T-helper 1 cell treated with Interleukin-12 subunit alpha and Interleukin-12 subunit beta and Interleukin-4 antibody, amounts not matched to agents 30 μg/mL and 1 μg/mL, for 36 hours (primary cell): ENCODE results near the gene IFNLR1.

Experiments
- H3K27ac Mint-ChIP-seq: one replicate; pipeline ENCODE4 v1.8.0; 2021; ENCODE audit warnings: mild to moderate bottlenecking, mixed read lengths
- H3K27me3 Mint-ChIP-seq: one replicate; pipeline ENCODE4 v1.8.0; 2021; ENCODE audit warnings: low read depth, mixed read lengths
- H3K36me3 Mint-ChIP-seq: one replicate; pipeline ENCODE4 v1.8.0; 2021; ENCODE audit warnings: low read depth, mixed read lengths
- H3K4me1 Mint-ChIP-seq: one replicate; pipeline ENCODE4 v1.8.0; 2021; ENCODE audit warnings: low read depth, mixed read lengths
- H3K4me3 Mint-ChIP-seq: one replicate; pipeline ENCODE4 v1.8.0; 2021; ENCODE audit warnings: mild to moderate bottlenecking, moderate library complexity, mixed read lengths
- H3K9me3 Mint-ChIP-seq: one replicate; pipeline ENCODE4 v1.8.0; 2021; ENCODE audit warnings: mixed read lengths

IFNLR1 gene

DNA sequence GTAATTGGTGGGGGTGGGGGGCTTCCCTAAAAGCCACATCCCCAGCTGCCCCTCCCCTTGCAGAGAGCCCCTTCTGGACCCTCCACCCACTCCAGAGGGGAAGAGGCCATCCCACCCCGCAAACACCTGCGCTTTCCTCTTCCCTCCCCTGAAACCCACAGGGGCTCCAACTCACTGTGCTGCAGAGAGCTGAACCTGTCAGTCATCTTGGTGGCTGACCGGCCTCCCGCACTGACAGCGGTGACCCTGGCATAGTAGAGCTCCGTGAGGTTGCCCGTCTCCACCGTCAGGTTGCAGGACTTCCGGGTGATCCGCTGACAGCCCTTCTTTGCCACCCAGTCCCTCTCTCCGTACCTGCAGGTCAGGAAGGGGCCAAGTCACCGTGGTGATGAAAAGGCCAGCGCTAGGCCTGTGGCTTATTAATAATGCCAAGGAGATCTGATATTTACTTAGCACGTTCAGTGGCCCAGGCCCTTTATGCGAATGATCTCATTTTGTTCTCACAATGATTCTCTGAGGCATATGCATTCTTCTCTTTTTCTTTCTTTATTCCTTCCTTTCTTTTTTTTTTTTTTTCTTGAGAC is 50.0 kb downstream of the IFNLR1 start:
- peaks cover 4% of the 10 kb centered on the region for H3K9me3 Mint-ChIP-seq
- H3K4me3 Mint-ChIP-seq, result no peak overlapping the region
- H3K27me3 Mint-ChIP-seq, result peaks cover 4% of the 10 kb centered on the region
- H3K27ac Mint-ChIP-seq, result no peak overlapping the region
- peaks cover 2% of the 10 kb centered on the region for H3K4me1 Mint-ChIP-seq
- no peaks in the 10 kb centered on the region for H3K36me3 Mint-ChIP-seq

GRCh38 chr1:24134376-24134775 is 52.7 kb downstream of the IFNLR1 start:
- peaks cover 13% of the 10 kb centered on the region for H3K9me3 Mint-ChIP-seq
- no peak overlapping the region for H3K4me3 Mint-ChIP-seq
- H3K36me3 Mint-ChIP-seq, result no peaks in the 10 kb centered on the region
- peaks cover 2% of the 10 kb centered on the region for H3K4me1 Mint-ChIP-seq
- peaks cover 6% of the 10 kb centered on the region for H3K27me3 Mint-ChIP-seq
- no peak overlapping the region for H3K27ac Mint-ChIP-seq

GRCh38 chr1:24133819-24134218 is 53.3 kb downstream of the IFNLR1 start:
- peaks cover 6% of the 10 kb centered on the region for H3K27me3 Mint-ChIP-seq
- no peak overlapping the region for H3K27ac Mint-ChIP-seq
- H3K4me3 Mint-ChIP-seq, result no peak overlapping the region
- H3K9me3 Mint-ChIP-seq, result peaks cover 13% of the 10 kb centered on the region
- H3K4me1 Mint-ChIP-seq, result no peaks in the 10 kb centered on the region
- no peaks in the 10 kb centered on the region for H3K36me3 Mint-ChIP-seq

DNA sequence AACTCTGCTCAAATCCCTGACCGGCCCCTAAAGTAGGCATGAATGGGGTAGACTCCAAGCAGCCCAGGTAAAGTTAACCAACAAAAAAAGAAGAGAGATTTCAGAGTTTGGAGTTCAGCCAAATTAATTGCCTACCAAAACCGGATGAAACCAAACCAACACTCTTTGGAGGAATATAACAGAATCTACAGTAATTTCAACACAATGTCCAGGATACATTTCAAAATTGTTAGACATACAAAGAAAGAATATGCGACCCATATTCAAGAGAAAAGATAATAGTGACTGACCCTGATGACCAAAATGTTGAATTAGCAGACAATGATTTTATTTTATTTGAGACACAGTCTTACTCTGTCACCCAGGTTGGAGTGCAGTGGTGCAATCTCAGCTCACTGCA is 56.7 kb downstream of the IFNLR1 start:
- peaks cover 6% of the 10 kb centered on the region for H3K27me3 Mint-ChIP-seq
- no peaks in the 10 kb centered on the region for H3K36me3 Mint-ChIP-seq
- no peaks in the 10 kb centered on the region for H3K4me1 Mint-ChIP-seq
- peaks cover 13% of the 10 kb centered on the region for H3K9me3 Mint-ChIP-seq
- H3K27ac Mint-ChIP-seq, result no peak overlapping the region
- no peak overlapping the region for H3K4me3 Mint-ChIP-seq

- H3K27me3 Mint-ChIP-seq, result peaks cover 6% of the 10 kb centered on the region
- no peaks in the 10 kb centered on the region for H3K36me3 Mint-ChIP-seq
- H3K4me3 Mint-ChIP-seq, result no peak overlapping the region
- no peak overlapping the region for H3K27ac Mint-ChIP-seq
- H3K9me3 Mint-ChIP-seq, result peaks cover 8% of the 10 kb centered on the region
- no peaks in the 10 kb centered on the region for H3K4me1 Mint-ChIP-seq
Observed at GRCh38 chr1:24127801-24128363, 59.2 kb downstream of the IFNLR1 start.

- no peaks in the 10 kb centered on the region for H3K36me3 Mint-ChIP-seq
Observed at GRCh38 chr1:24127134-24127800, 59.8 kb downstream of the IFNLR1 start.

GRCh38 chr1:24126672-24127023 is 60.4 kb downstream of the IFNLR1 start:
- no peaks in the 10 kb centered on the region for H3K36me3 Mint-ChIP-seq
- H3K27me3 Mint-ChIP-seq, result peaks cover 2% of the 10 kb centered on the region
- no peak overlapping the region for H3K4me3 Mint-ChIP-seq
- H3K4me1 Mint-ChIP-seq, result no peaks in the 10 kb centered on the region
- H3K9me3 Mint-ChIP-seq, result peaks cover 8% of the 10 kb centered on the region
- H3K27ac Mint-ChIP-seq, result no peak overlapping the region

More at GRCh38 chr1:24127134-24127800, 59.8 kb downstream of the IFNLR1 start:
- Mint-ChIP-seq H3K4me3 (no peak overlapping the region), H3K4me1 (no peaks in the 10 kb centered on the region), H3K27ac (no peak overlapping the region), H3K27me3 (peaks cover 6% of the 10 kb centered on the region), H3K9me3 (peaks cover 8% of the 10 kb centered on the region)

DNA sequence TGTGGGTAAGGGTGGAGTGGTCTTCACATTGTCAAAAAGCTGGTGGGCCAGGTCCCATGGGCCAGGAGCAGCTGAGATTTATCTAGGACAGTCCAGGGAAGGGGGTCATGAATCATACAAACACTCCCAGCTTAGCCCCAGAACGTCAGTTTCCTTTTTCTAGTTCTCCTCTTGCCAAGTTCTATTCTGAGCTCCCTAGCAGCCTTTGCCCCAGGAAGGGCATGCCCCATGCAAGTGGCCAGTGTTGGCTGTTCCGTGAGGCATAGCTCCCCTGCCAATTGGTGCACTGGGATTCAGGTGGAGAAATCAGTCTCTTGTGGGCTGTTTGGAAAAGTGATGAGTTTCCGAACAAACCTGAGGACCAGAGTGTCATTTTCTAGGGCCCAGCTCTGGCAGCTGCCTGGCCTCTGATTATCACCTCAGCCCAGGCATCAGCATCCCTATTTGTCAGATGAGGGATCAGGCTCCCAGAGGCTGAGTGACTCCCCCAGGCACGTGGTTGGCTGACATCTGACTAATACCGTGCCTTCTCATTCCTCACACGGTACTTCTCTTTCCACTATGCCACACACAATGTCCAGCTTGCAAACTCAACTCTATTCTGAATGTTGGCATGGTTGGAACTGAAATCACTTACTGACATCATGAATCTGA is 60.9 kb downstream of the IFNLR1 start:
- Mint-ChIP-seq H3K9me3 (peaks cover 8% of the 10 kb centered on the region), H3K27me3 (no peaks in the 10 kb centered on the region), H3K27ac (no peak overlapping the region), H3K4me1 (no peaks in the 10 kb centered on the region), H3K36me3 (no peaks in the 10 kb centered on the region), H3K4me3 (no peak overlapping the region)

DNA sequence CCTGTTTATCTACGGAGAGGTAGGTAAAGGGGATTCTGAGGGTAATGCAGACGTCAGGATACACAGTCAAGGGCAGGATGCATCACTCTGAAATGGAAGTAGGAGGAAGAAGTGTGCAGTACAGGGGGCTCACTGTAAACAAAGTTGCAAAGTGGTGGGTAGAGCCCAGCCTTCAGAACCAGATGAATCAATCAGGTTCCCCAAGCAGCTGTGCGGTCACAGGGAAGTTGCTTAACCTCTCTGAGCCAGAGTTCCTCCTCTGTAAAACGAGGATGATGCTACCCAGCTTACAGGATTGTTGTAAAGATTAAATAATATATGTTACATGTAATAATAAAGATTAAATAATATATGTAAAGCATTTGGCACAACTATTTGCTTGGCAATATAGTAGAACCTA is 61.6 kb downstream of the IFNLR1 start:
- Mint-ChIP-seq H3K27me3 (no peaks in the 10 kb centered on the region), H3K4me3 (no peak overlapping the region), H3K9me3 (peaks cover 8% of the 10 kb centered on the region), H3K36me3 (no peaks in the 10 kb centered on the region), H3K4me1 (no peaks in the 10 kb centered on the region), H3K27ac (no peak overlapping the region)

DNA sequence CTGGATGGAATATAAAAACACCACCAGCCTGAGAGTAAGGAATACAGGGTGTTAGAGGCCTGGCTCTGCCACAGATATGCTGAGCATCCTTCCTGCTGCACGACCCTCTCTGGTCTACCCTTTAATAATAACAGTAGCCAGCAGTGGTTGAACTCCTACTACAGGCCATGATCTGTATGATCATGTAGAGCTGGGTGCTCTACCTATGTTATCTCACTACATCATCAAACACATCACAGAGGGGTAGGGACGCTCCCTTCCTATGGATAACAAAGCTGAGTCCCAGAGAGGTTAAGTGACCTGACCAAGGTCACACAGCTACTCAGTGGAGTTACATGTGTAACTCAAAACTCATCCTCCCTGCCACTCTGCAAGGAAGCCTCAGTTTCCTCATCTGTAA is 62.1 kb downstream of the IFNLR1 start:
- Mint-ChIP-seq H3K27ac (no peak overlapping the region), H3K27me3 (no peaks in the 10 kb centered on the region), H3K4me1 (no peaks in the 10 kb centered on the region), H3K9me3 (peaks cover 3% of the 10 kb centered on the region), H3K4me3 (no peak overlapping the region), H3K36me3 (no peaks in the 10 kb centered on the region)

DNA sequence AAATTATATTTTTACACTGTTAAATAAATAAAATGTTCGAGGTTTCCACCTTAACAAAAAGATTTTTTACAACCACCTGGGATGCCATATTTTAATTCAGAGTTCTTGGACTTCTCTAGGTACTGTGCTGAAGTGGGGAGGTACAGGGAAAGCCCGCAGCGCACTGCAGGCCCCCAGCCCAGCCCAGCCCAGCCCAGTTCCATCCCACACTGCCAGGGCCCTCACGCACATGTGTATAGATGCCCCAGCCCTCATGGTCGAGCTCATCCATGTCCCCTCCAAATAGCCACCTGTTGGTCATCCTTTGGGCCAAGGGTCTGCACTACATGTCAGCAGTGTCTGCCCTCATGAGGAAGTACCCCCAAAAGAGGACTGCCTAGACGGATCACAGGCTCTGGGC is 63.5 kb downstream of the IFNLR1 start:
- Mint-ChIP-seq H3K27me3 (no peaks in the 10 kb centered on the region), H3K4me3 (no peak overlapping the region), H3K4me1 (no peaks in the 10 kb centered on the region), H3K27ac (no peak overlapping the region), H3K9me3 (no peaks in the 10 kb centered on the region), H3K36me3 (no peaks in the 10 kb centered on the region)

- no peaks in the 10 kb centered on the region for H3K4me1 Mint-ChIP-seq
- H3K4me3 Mint-ChIP-seq, result no peak overlapping the region
Observed at GRCh38 chr1:24122776-24123175, 64.3 kb downstream of the IFNLR1 start.

GRCh38 chr1:24121406-24121805 is 65.7 kb downstream of the IFNLR1 start:
- Mint-ChIP-seq H3K27me3 (peaks cover 4% of the 10 kb centered on the region), H3K9me3 (no peaks in the 10 kb centered on the region)

More at GRCh38 chr1:24122776-24123175, 64.3 kb downstream of the IFNLR1 start:
- no peak overlapping the region for H3K27ac Mint-ChIP-seq
- no peaks in the 10 kb centered on the region for H3K36me3 Mint-ChIP-seq
- no peaks in the 10 kb centered on the region for H3K9me3 Mint-ChIP-seq
- H3K27me3 Mint-ChIP-seq, result no peaks in the 10 kb centered on the region

DNA sequence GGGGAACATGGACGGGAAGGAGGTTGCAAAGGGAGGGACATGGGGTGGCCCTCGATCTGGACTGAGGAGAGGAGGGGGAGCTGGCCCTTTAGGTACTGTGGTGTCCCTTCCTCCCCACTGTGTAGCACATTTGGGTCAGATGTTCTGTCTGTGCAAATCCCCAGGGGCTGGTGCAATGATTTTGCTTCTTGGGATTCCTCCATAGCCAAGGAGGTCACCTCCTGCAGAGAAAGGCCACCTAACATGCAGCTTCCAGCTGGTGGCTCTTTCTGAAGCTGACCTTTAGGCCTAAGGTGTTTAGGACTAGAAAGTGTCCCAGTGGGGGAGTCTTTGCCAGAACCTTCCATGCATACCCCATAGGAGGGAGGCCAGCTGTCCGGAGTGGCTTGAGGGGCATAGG is 66.1 kb downstream of the IFNLR1 start:
- Mint-ChIP-seq H3K4me1 (no peaks in the 10 kb centered on the region), H3K27me3 (peaks cover 9% of the 10 kb centered on the region), H3K27ac (no peak overlapping the region), H3K4me3 (no peak overlapping the region), H3K36me3 (no peaks in the 10 kb centered on the region), H3K9me3 (no peaks in the 10 kb centered on the region)

More at GRCh38 chr1:24121406-24121805, 65.7 kb downstream of the IFNLR1 start:
- Mint-ChIP-seq H3K4me1 (no peaks in the 10 kb centered on the region), H3K4me3 (no peak overlapping the region), H3K36me3 (no peaks in the 10 kb centered on the region), H3K27ac (no peak overlapping the region)
